Left kidney (tissue), 2 donors: ENCODE measurements around the gene KRTAP10-11. TPM values are rescaled to one million over a fixed set of nuclear protein-coding genes. Genes with fewer than 3 reads are reported as not detected.
"Not testable (repeated sequence)": the region's sequence is repeated elsewhere in the genome, so short reads cannot be mapped to it uniquely, and the experiment has no call there.

Source experiments
- DNase-seq: peaks from one replicate; pipeline ENCODE4 v3.0.0-alpha.2; 2013
- polyA plus RNA-seq: library from polyadenylated mRNA; unstranded; fragments of 120-200 nt; gene quantifications from one replicate; pipeline ENCODE4 v1.2.1, GENCODE V29; 2013; ENCODE audit not compliant: insufficient read length

The KRTAP10-11 gene
- polyA plus RNA-seq, 1 donor, result not detected

DNA sequence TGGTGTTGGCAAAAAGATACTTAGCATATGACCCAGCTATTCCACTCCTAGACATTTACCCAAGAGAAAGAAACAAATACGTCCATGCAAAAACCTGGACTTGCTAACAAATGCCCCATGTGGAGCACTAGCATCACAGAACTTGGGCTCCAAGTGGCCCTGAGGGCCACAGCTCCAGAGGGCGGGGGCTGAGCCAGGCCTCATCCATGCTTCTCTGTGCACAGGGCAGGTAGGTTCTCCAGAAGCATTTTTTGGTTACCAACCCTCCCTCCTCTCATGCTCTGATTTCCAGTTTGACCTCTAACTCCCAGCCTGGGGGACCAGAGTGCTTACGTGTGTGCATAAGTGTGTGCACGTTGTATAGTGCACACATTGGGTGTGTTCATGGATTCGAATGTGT is 18.5 kb downstream of the KRTAP10-11 start:
- DNase-seq, result no peak

- DNase-seq, result no peak
These were observed 20.4 kb downstream of the KRTAP10-11 start, which contains the start of gene KRTAP12-2 for GRCh38 chr21:44666401-44667320. Gene KRTAP12-2 (minus strand): TSS chr21:44666927. CDS start chr21:44666886, 41 bp downstream.

- no peak for DNase-seq
These were observed 21.4 kb downstream of the KRTAP10-11 start for GRCh38 chr21:44667612-44668011.

- DNase-seq, result no peak
These were observed 24.6 kb downstream of the KRTAP10-11 start for GRCh38 chr21:44670642-44671432.

DNA sequence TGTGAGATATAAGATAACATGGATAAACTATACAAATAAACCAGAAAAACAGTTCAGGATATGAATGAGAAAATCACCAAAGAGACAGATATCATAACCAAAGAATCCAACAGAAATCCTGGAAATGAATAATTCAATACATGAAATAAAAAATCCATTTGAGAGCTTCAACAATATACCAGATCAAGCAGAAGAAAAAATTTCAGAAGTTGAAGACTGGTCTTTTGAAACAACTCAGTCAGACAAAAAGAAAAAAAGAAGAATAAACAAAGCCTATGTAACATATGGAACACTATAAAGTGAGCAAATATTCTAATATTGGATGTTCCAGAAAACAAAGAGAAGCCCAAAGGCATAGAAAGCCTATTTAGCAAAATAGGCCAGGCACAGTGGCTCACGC is 25.7 kb downstream of the KRTAP10-11 start:
- DNase-seq, result no peak

- no peak for DNase-seq
These were observed 31.7 kb downstream of the KRTAP10-11 start for GRCh38 chr21:44677881-44678280.

- no peak for DNase-seq
These were observed 34.9 kb downstream of the KRTAP10-11 start for GRCh38 chr21:44681152-44681551.

- no peak for DNase-seq
These were observed 35.8 kb downstream of the KRTAP10-11 start, which contains the start of gene KRTAP12-1 for GRCh38 chr21:44681861-44682579. Gene KRTAP12-1 (minus strand): TSS chr21:44682163. CDS start chr21:44682123, 40 bp downstream.

- DNase-seq, result no peak
These were observed 36.5 kb downstream of the KRTAP10-11 start for GRCh38 chr21:44682580-44683151.

GRCh38 chr21:44684077-44684476 is 37.9 kb downstream of the KRTAP10-11 start:
- DNase-seq, result no peak

GRCh38 chr21:44684483-44684882 is 38.3 kb downstream of the KRTAP10-11 start:
- no peak for DNase-seq

DNA sequence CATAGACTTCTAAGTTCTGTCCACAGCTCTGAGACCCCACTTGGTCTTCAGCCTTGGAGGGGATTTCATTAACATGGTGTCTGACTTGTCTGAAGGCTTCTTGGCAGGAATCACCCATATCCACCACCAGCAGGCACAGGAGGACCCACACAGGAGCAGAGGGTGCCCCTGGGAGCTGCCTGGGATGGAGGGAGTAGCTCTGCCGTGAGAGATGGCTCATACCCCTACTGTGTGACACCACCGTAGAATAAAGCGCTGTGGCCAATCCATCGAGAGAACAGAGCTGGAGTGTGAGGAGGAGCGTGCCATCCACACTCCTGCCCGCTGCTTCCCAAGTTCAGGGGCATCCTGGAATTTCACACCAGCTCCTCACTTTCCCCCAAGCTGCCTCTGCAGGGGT is 38.8 kb downstream of the KRTAP10-11 start:
- not testable (repeated sequence) for DNase-seq

- DNase-seq, result no peak
These were observed 40.0 kb downstream of the KRTAP10-11 start for GRCh38 chr21:44686000-44686781.

- no peak for DNase-seq
These were observed 40.8 kb downstream of the KRTAP10-11 start for GRCh38 chr21:44686843-44687561.

GRCh38 chr21:44687671-44688070 is 41.5 kb downstream of the KRTAP10-11 start:
- no peak for DNase-seq

GRCh38 chr21:44689740-44690139 is 43.5 kb downstream of the KRTAP10-11 start:
- DNase-seq, result not testable (repeated sequence)

DNA sequence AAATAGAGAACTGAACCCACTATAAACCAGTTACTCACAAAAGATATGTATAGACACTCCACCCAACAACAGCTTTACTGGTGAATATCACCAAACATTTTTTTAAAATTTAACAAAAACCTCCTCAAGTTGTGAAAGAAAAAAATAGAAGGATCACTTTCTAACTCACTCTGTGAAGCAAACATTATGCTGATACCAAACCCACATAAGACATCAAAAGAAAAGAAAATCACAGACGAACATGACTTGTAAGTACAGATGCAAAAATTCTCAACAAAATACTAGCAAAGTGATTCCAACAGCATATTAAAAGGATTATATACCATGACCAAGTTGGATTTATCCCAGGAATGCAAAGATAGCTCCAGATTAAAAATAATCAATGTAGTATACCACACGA is 45.5 kb downstream of the KRTAP10-11 start:
- DNase-seq, result no peak

DNA sequence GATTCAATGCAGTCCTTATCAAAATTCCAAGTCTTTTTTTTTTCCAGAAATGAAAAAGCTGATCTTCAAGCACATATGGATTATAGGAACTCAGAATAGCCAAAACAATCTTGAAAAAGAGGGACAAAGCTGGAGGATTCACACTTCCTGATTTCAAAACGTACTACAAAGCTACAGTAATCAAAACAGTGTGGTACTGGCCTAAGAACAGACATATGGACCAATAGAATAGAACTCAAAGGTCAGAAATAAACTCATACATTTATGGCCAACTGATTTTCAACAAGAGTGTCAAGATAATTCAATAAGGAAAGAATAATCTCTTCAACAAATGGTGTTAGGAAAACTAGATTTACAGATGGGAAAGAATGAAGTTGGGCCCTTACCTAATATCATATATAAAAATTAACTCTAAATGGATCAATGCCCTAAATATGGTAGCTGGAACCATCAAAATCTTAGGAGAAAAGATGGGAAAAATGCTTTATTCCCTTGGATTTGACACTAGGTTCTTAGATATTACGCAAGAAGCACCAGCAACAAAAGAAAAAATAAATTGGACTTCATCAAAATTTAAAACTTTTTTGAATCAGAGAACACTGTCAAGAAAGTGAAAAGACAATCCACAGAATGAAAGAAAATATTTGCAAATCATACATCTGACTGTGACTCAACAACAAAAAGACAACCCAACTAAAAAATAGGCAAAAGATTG is 46.7 kb downstream of the KRTAP10-11 start:
- no peak for DNase-seq

- DNase-seq, result no peak
These were observed 48.6 kb downstream of the KRTAP10-11 start for GRCh38 chr21:44694776-44695175.

DNA sequence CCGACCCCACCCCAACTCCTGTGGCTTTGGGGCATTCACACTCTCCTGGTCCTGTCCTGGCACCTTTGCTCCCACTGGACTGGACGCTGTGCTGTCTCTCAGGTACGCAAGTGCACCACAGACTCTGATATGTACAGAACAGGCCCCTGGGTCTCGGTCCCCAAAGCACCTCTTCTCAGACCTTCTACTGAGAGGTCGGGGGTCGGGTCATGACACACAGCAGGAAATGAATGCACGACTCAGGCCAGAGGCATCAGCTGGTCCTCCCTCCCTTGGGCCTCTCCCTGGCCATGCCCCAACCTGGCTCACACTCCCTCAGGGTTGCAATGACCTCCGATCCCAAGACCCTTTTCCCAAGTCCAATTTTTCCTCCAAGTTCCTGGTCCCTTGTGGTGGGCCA is 49.0 kb downstream of the KRTAP10-11 start:
- DNase-seq, result no peak
